Karpas-422 (cell line): ENCODE measurements around the gene PRAMEF1. TPM values are rescaled to one million over a fixed set of nuclear protein-coding genes. Genes with fewer than 3 reads are reported as not detected.
"Not testable (repeated sequence)": the region's sequence is repeated elsewhere in the genome, so short reads cannot be mapped to it uniquely, and the experiment has no call there.

ENCODE experiments used
- DNase-seq: peaks from one replicate; pipeline ENCODE4 v3.0.0-alpha.2; 2015
- H2AFZ ChIP-seq: fragments of 200-600 bp; sonication (generic); 2 replicates; pipeline ENCODE4 v1.6.1; 2014; ENCODE audit warnings: antibody characterized with exemption, low read length, mixed read lengths
- H3K27ac ChIP-seq: fragments of 200-600 bp; sonication (generic); 2 replicates; pipeline ENCODE4 v1.5.1; 2014; ENCODE audit warnings: mild to moderate bottlenecking, low read length, moderate library complexity
- H3K27me3 ChIP-seq: fragments of 200-600 bp; sonication (generic); 2 replicates; pipeline ENCODE4 v1.6.1; 2014; ENCODE audit warnings: low read length, mixed read lengths
- H3K36me3 ChIP-seq: fragments of 200-600 bp; sonication (generic); 2 replicates; pipeline ENCODE4 v1.6.1; 2014; ENCODE audit warnings: low read length, mixed read lengths; ENCODE audit not compliant: insufficient read depth
- H3K4me1 ChIP-seq: fragments of 200-600 bp; sonication (generic); 2 replicates; pipeline ENCODE4 v1.6.1; 2014; ENCODE audit warnings: mild to moderate bottlenecking, low read length, mixed read lengths
- H3K4me2 ChIP-seq: fragments of 200-600 bp; sonication (generic); 2 replicates; pipeline ENCODE4 v1.6.1; 2014; ENCODE audit warnings: low read length, low read depth, mild to moderate bottlenecking; ENCODE audit not compliant: poor library complexity, severe bottlenecking
- H3K4me3 ChIP-seq: fragments of 200-600 bp; sonication (generic); 2 replicates; pipeline ENCODE4 v1.5.1; 2014; ENCODE audit warnings: mild to moderate bottlenecking, antibody characterized with exemption, low read length, mixed read lengths
- H3K79me2 ChIP-seq: fragments of 200-600 bp; sonication (generic); 2 replicates; pipeline ENCODE4 v1.6.1; 2014; ENCODE audit warnings: mild to moderate bottlenecking, low read length, mixed read lengths
- H3K9ac ChIP-seq: fragments of 200-600 bp; sonication (generic); 2 replicates; pipeline ENCODE4 v1.6.0; 2014; ENCODE audit warnings: low read length
- H3K9me2 ChIP-seq: fragments of 200-600 bp; sonication (generic), shearing (Covaris generic); replicated peaks from 2 replicates; pipeline ENCODE4 v1.6.0; 2014; ENCODE audit warnings: mild to moderate bottlenecking, low read length, moderate library complexity; ENCODE audit not compliant: insufficient read depth
- H3K9me3 ChIP-seq: fragments of 300-700, 200-600 bp; sonication (generic); 2 replicates; pipeline ENCODE4 v1.6.1; 2014; ENCODE audit warnings: low read length, mixed read lengths
- H4K20me1 ChIP-seq: fragments of 200-600 bp; sonication (generic); 2 replicates; pipeline ENCODE4 v1.6.1; 2014; ENCODE audit warnings: mild to moderate bottlenecking, antibody characterized with exemption, low read length, low read depth; ENCODE audit not compliant: insufficient read depth
- total RNA-seq: library from RNA; depleted of rRNA; stranded (reverse); fragments of >200 nt; shearing (Covaris generic); gene quantifications from 2 replicates; pipeline ENCODE4 v1.2.3, GENCODE V29; 2014; ENCODE audit warnings: low replicate concordance; rRNA removed

Gene PRAMEF1, protein sequence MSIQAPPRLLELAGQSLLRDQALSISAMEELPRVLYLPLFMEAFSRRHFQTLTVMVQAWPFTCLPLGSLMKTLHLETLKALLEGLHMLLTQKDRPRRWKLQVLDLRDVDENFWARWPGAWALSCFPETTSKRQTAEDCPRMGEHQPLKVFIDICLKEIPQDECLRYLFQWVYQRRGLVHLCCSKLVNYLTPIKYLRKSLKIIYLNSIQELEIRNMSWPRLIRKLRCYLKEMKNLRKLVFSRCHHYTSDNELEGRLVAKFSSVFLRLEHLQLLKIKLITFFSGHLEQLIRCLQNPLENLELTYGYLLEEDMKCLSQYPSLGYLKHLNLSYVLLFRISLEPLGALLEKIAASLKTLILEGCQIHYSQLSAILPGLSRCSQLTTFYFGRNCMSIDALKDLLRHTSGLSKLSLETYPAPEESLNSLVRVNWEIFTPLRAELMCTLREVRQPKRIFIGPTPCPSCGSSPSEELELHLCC
- total RNA-seq = not detected in 2 replicates

DNA sequence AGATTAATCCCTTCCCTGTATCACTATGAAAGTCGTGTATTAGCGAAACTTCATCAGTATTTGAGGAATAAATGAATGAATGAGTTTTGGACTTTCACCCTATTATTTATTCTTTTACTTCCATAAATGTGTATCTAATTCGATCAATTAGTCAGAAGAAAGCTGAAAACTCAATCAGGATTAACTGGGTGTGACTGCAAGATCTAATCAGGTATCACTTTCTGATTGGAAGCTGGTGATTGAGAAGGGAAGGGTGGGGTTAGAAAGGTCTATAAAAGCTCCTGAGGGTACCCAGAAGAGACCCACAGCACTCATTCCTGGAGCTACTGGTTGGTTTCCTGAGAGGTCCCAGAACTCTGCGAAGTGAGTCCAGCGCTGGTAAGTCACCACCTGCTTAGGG is at the start of gene PRAMEF1:
Gene PRAMEF1 (plus strand): TSS at position 301 of the 400 bp plus-strand sequence. CDS start 1,831 bp downstream, outside the sequence.
- not testable (repeated sequence) for H3K27me3 ChIP-seq, H3K4me1 ChIP-seq, H3K4me3 ChIP-seq, H3K9ac ChIP-seq, H2AFZ ChIP-seq, H4K20me1 ChIP-seq, H3K36me3 ChIP-seq, H3K27ac ChIP-seq, H3K79me2 ChIP-seq, H3K9me2 ChIP-seq, H3K9me3 ChIP-seq, H3K4me2 ChIP-seq, DNase-seq

DNA sequence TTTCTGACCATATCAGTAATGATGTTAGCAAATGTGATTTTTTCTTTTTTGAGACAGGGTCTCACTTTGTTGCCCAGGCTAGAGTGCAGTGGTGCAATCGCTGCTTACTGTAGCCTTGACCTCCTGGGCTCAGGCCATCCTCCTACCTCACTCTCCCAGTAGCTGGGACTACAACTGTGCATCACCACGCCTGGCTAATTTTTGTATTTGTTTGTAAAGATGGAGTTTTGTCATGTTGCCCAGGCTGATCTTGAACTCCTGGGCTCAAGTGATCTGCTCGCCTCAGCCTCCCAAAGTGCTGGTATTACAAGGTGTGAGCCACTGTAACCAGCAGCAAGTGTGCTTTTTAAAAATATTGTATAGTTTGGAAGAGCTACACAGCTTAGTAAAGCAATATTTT is 49.3 kb upstream of the PRAMEF1 start:
- DNase-seq = no peak
- Histone ChIP-seq H2AFZ (no peak overlapping the region), H3K9ac (no peak overlapping the region), H3K4me1 (no peaks in the 10 kb centered on the region), H3K9me3 (no peaks in the 10 kb centered on the region), H3K4me3 (no peak overlapping the region), H3K27ac (no peak overlapping the region), H3K79me2 (no peaks in the 10 kb centered on the region), H3K27me3 (no peaks in the 10 kb centered on the region), H3K36me3 (no peaks in the 10 kb centered on the region), H3K9me2 (no peaks in the 10 kb centered on the region), H4K20me1 (no peaks in the 10 kb centered on the region), H3K4me2 (no peak overlapping the region)

DNA sequence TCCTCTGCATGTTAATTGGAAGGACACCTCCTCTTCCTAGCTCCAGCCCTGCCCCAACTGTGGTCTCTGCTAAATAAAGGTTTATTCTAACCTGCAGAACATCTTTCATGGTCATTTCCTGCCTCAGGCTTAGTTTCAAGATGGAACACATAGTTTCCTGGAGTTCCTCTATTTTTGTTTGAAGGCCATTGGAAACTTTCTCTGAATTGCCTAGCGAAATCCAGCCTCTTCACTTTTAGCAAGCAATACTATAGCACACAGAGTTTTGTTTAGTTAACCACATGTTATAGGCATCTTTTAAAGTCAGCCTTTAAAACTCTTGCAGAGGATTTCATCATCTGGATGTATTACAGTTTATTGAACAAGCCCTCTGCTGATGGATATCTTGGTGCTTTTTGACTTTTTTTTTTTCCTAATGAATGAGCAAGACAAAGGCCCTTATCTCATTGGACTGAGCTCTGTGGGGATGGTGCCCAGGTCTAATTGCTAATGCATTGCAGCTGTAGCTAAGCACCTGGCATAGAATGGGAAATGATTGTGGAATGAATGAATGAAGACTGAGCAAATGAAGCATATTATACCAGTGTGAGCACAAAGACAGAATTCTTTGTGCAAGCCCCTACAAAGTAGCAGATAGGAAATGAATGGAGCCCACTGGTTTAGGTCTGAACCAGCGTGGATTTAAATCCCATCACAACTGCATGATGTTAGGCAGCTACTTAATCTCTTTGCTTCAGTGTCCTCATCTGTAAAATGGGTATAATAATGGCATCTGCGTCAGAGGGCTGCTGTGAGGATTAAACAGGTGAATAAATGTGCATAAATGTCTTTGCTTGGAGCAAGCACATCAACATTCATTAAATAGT is 45.8 kb upstream of the PRAMEF1 start:
- Histone ChIP-seq H3K4me1 (no peaks in the 10 kb centered on the region), H3K36me3 (no peaks in the 10 kb centered on the region), H3K9me3 (peaks cover 13% of the 10 kb centered on the region; the same call in 1 of the 2 replicates), H3K27ac (no peak overlapping the region), H3K9ac (no peak overlapping the region), H2AFZ (no peak overlapping the region), H4K20me1 (no peaks in the 10 kb centered on the region), H3K9me2 (no peaks in the 10 kb centered on the region), H3K79me2 (no peaks in the 10 kb centered on the region), H3K27me3 (no peaks in the 10 kb centered on the region), H3K4me3 (no peak overlapping the region), H3K4me2 (no peak overlapping the region)
- no peak for DNase-seq

DNA sequence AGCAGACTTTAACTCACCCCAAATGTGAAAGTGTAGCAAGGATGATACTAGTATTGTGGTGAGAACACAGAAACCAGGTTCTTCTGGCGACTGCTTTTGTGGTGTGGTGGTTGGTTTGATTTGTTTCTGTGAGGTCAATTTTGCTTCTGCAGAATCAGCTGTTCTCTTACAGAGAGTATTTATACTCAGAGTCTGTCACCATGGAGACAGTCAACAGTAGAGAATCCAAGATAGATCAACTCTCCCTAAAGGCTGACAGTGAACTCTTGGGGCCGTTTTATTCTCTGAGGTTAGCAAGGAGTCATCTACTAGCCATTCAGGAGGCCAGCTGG is 45.2 kb upstream of the PRAMEF1 start, which contains the start of gene CFAP107:
Gene CFAP107 (plus strand): TSS at position 209 of the 332 bp plus-strand sequence. CDS start 231 bp downstream, outside the sequence.
- Histone ChIP-seq H3K27me3 (no peaks in the 10 kb centered on the region), H3K27ac (no peak within 1 kb of the TSS), H3K9me3 (peaks cover 13% of the 10 kb centered on the region; the same call in 1 of the 2 replicates), H3K9ac (no peak within 1 kb of the TSS), H3K4me2 (no peak within 1 kb of the TSS), H3K79me2 (no peaks in the 10 kb centered on the region), H3K9me2 (no peaks in the 10 kb centered on the region), H4K20me1 (no peaks in the 10 kb centered on the region), H3K4me1 (no peaks in the 10 kb centered on the region), H3K4me3 (no peak within 1 kb of the TSS), H3K36me3 (no peaks in the 10 kb centered on the region), H2AFZ (no peak within 1 kb of the TSS)
- no peak for DNase-seq

DNA sequence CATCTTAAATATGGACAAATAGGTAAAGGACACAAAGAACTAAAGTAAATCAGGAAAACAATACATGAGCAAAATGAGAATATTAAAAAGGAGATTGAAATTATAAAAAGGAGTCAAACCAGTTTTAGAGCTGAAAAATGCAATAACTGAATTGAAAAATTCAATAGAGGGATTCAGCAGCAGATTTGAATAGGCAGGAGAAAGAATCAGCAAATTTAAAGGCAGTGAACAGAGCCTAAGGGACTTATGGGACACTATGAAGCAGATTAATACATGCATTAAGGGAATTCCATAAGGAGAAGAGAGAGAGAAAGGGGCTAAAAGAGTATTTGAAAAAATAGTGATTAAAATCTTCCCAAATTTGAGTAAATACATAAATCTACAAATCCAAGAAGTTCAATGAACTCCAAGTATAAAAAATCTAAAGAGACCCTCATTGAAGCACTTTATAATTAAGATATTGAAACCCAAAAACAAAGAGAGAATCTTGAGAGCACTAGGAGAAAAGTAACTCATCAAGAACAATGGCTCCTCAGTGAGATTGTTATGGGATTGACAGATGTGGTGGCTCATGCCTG is 42.3 kb upstream of the PRAMEF1 start:
- no peaks in the 10 kb centered on the region for H3K4me1 ChIP-seq
- DNase-seq = no peak
- no peak overlapping the region for H2AFZ ChIP-seq
- no peaks in the 10 kb centered on the region for H3K79me2 ChIP-seq
- no peak overlapping the region for H3K4me2 ChIP-seq
- no peaks in the 10 kb centered on the region for H4K20me1 ChIP-seq
- H3K9me3 ChIP-seq = peaks cover 13% of the 10 kb centered on the region; the same call in 1 of the 2 replicates
- no peaks in the 10 kb centered on the region for H3K9me2 ChIP-seq
- no peak overlapping the region for H3K4me3 ChIP-seq
- H3K27ac ChIP-seq = no peak overlapping the region
- H3K27me3 ChIP-seq = no peaks in the 10 kb centered on the region
- H3K9ac ChIP-seq = no peak overlapping the region
- no peaks in the 10 kb centered on the region for H3K36me3 ChIP-seq

DNA sequence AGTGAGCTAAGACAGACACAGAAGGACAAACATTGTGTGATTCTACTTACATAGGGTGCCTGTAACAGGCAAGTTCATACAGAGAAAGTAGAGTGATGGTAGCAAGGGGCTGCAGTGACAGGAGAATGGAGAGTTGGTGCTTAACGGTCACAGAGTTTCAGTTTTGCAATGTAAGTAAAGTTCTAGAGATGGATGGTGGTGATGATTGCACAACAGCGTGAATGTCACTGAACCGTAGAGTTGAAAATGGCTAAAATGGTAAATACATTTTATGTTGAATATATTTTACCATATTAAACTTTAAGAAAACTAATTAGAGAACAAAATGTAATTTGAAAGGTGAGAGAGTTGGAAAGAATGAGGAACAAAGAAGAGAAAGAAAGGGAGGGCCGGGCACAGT is 36.5 kb upstream of the PRAMEF1 start:
- Histone ChIP-seq H3K4me2 (no peak overlapping the region), H3K4me3 (no peak overlapping the region), H2AFZ (no peak overlapping the region), H3K9ac (no peak overlapping the region), H3K4me1 (no peaks in the 10 kb centered on the region), H3K27me3 (no peaks in the 10 kb centered on the region), H4K20me1 (no peaks in the 10 kb centered on the region), H3K9me2 (no peaks in the 10 kb centered on the region), H3K9me3 (0 out of 2 replicates have a peak, but pooled peaks cover 2% of the 10 kb centered on the region), H3K36me3 (no peaks in the 10 kb centered on the region), H3K79me2 (no peaks in the 10 kb centered on the region), H3K27ac (no peak overlapping the region)
- DNase-seq = no peak

DNA sequence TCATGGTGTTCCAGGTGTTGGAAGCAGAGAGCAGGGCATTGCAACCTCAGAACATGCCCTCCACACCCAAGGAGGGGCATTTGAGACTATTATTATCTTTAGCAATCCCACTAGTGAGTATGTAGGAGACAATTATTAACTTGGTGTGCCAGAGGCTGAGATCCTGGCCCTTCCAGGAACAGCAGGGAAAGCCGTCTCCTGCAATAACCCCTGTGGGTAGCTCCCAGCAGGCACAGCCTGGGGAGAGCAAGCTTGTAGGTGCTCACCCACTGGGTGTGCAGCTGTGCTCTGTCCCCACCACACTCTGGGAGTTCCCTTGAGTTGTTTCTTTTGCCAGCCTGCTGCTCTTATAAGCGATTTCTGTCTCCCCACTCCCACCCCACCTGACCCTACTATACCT is 34.9 kb upstream of the PRAMEF1 start:
- Histone ChIP-seq H3K9me2 (no peaks in the 10 kb centered on the region), H3K79me2 (no peaks in the 10 kb centered on the region), H3K9ac (no peak overlapping the region), H3K9me3 (no peaks in the 10 kb centered on the region), H4K20me1 (no peaks in the 10 kb centered on the region), H2AFZ (no peak overlapping the region), H3K36me3 (no peaks in the 10 kb centered on the region), H3K4me2 (no peak overlapping the region), H3K4me3 (no peak overlapping the region), H3K27me3 (no peaks in the 10 kb centered on the region), H3K27ac (no peak overlapping the region), H3K4me1 (no peaks in the 10 kb centered on the region)
- no peak for DNase-seq
